AG04449 (cell line): ENCODE data around the gene UQCC3.

ENCODE experiments used
- CTCF ChIA-PET: fragments of 350-600 bp; formaldehyde crosslinking; extraction: SDS; loops from one replicate; lab custom pipeline; 2021; ENCODE audit warnings: antibody characterized with exemption; lab: Yijun Ruan, JAX
- POLR2A ChIA-PET: fragments of 400-600, 350-600 bp; formaldehyde crosslinking; extraction: SDS; loops from one replicate; lab custom pipeline; 2020; ENCODE audit warnings: antibody characterized with exemption, inconsistent platforms; lab: Yijun Ruan, JAX
- DNase-seq: peaks from one replicate; pipeline ENCODE4 v3.0.0-alpha.2; 2010; ENCODE audit warnings: low read depth, low spot score
- H3K4me3 ChIP-seq: 2 replicates; pipeline ENCODE4 v1.5.1; 2011; ENCODE audit warnings: low read depth, mild to moderate bottlenecking, control low read depth, low read length
- CTCF ChIP-seq: IDR thresholded peaks from one replicate; pipeline ENCODE4 v1.5.1; 2011; ENCODE audit warnings: mild to moderate bottlenecking, moderate library complexity, low read length, control low read depth, inconsistent platforms; ENCODE audit not compliant: insufficient read depth; ENCODE audit errors: missing control alignments

UQCC3 gene

GRCh38 chr11:62677714-62678113 lies 6.2 kb downstream of the UQCC3 start:
- H3K4me3 ChIP-seq: peak overlapping the region; percentile 95
- no peak for DNase-seq
- TF ChIP-seq CTCF: no peak
- CTCF ChIA-PET: interaction anchor here (1.5 to 1.8 kb wide), 2 partner anchors 10 kb away, joined by 4 to 8 read pairs; no protein-coding TSS in a partner anchor
- POLR2A ChIA-PET: interaction anchor here (0.9 to 4.7 kb wide), 2 partner anchors 11 to 12 kb away, joined by 3 to 44 read pairs; partner anchors contain the start of genes C11orf98 and CSKMT

- no peak for DNase-seq
These were observed 6.9 kb downstream of the UQCC3 start for GRCh38 chr11:62678433-62678769.

DNA sequence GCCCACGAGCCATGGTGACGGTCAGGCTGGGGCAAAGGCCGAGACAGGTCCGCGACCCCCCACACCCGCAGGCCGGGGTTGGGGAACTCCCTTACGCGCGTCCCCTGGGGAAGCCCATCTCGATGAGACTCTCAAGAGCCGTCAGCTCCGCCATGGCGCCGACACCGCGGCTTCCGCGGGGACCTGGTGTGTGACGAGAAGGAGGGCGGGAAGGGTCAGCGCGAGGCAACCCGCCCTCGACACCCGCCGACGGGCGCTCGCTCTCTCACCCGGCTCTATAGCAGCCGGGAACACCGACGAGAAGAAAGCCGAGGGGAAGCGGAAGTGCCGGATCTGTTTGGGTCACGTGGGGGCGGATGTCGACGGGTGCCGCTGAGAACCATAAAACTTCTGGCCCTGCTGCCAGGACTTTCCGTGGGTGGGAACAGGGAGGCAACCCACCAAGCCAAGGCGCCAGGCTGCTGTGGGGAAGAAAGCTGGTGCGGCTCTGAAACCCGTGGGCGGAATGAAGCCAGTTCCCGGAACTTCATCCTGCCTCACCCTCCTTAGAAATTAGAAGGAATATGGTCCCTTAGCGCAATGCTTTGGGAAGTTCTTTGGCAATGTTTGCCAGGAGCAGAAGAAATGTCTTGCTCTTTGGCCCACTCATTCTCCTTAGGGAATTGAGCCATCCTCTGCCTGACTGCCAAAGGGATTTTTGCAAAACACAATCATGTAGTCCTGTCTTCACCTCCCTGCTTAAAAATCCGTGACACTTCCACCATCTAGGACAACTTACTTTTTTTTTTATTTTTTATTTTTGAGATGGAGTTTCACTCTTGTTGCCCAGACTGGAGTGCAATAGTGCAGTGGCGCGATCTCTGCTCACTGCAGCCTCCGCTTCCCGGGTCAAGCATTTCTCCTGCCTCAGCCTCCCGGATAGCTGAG lies 7.6 kb downstream of the UQCC3 start, which contains the start of gene UBXN1:
Gene UBXN1 (minus strand): TSS at position 304 of the 927 bp plus-strand sequence. CDS start 150 bp downstream, at position 154.
- no peak for TF ChIP-seq CTCF
- CTCF ChIA-PET: interaction anchor here (1.2 to 7.4 kb wide), 5 partner anchors 11 to 37 kb away, joined by 3 to 128 read pairs (median 4); partner anchors contain the start of gene LRRN4CL
- POLR2A ChIA-PET: interaction anchor here (0.7 to 3.8 kb wide), 5 partner anchors 7 to 88 kb away, joined by 3 to 42 read pairs (median 4); partner anchors contain the start of genes C11orf98, CSKMT, LBHD1 and LRRN4CL
- peak within 1 kb of the TSS; percentile 95 for H3K4me3 ChIP-seq
- no peak for DNase-seq

More at GRCh38 chr11:62678433-62678769, 6.9 kb downstream of the UQCC3 start:
- CTCF ChIA-PET: interaction anchor here (7.4 kb wide), 1 partner anchor 14 kb away, joined by 128 read pairs; the partner anchor contains the start of gene LRRN4CL
- TF ChIP-seq CTCF: no peak
- H3K4me3 ChIP-seq: peak overlapping the region; percentile 95
- POLR2A ChIA-PET: interaction anchor here (3.8 kb wide), 1 partner anchor 14 kb away, joined by 42 read pairs; the partner anchor contains the start of genes C11orf98 and CSKMT

GRCh38 chr11:62680825-62681240 lies 9.4 kb downstream of the UQCC3 start:
- CTCF ChIA-PET: interaction anchor here (0.6 to 7.4 kb wide), 29 partner anchors 10 to 298 kb away, joined by 3 to 128 read pairs (median 4); partner anchors contain the start of genes BSCL2, C11orf98, CSKMT and GNG3
- POLR2A ChIA-PET: interaction anchor here (0.6 to 3.8 kb wide), 7 partner anchors 9 to 568 kb away, joined by 3 to 42 read pairs (median 6); partner anchors contain the start of genes BSCL2, C11orf98, CSKMT and GNG3
- TF ChIP-seq CTCF: peak; percentile 70
- no peak overlapping the region for H3K4me3 ChIP-seq
- DNase-seq: no peak

DNA sequence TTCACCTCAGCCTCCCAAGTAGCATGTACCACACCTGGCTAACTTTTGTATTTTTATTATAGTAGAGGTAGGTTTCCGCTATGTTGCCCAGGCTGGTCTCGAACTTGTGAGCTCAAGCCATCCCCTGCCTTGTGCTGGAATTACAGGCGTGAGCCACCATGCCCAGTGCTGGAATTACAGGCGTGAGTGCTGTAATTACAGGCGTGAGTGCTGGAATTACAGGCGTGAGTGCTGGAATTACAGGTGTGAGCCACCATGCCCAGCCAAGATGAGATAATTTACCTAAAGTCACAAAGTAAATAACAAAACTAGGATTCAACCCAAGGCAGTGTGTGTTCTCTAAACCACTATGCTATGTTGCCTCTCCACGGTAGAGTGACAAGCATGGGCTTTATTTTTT lies 11.0 kb downstream of the UQCC3 start:
- ChIA-PET POLR2A (no interaction called here), CTCF (interaction anchor here (0.7 to 7.4 kb wide), 2 partner anchors 10 to 112 kb away, joined by 3 to 128 read pairs; partner anchors contain the start of gene LRRN4CL)
- no peak for TF ChIP-seq CTCF
- H3K4me3 ChIP-seq: no peak overlapping the region
- DNase-seq: no peak
